Immature natural killer cell (primary cell): ENCODE data around the gene RNF113A. TPM values are rescaled to one million over a fixed set of nuclear protein-coding genes. Genes with fewer than 3 reads are reported as not detected.
"Not testable (repeated sequence)": the region's sequence is repeated elsewhere in the genome, so short reads cannot be mapped to it uniquely, and the experiment has no call there.

Experiments
- DNase-seq, 3 donors: peaks; one replicate each; pipeline ENCODE4 v3.0.0; 2022; ENCODE audit warnings: mixed read lengths in 1 of 3
- H3K27ac Mint-ChIP-seq, 6 donors: one replicate each; pipeline ENCODE4 v1.8.0; 2020; ENCODE audit warnings: mixed read lengths in 6 of 6, mild to moderate bottlenecking in 5 of 6, inconsistent platforms in 4 of 6, moderate library complexity in 3 of 6
- H3K27me3 Mint-ChIP-seq, 3 donors: one replicate each; pipeline ENCODE4 v1.8.0; 2020 to 2021; ENCODE audit warnings: low read depth in 3 of 3, mild to moderate bottlenecking in 3 of 3, mixed read lengths in 3 of 3, moderate library complexity in 3 of 3, inconsistent platforms in 1 of 3
- H3K36me3 Mint-ChIP-seq, 3 donors: one replicate each; pipeline ENCODE4 v1.8.0; 2020; ENCODE audit warnings: mixed read lengths in 3 of 3, inconsistent platforms in 2 of 3, mild to moderate bottlenecking in 2 of 3
- H3K4me1 Mint-ChIP-seq, 2 donors: one replicate each; pipeline ENCODE4 v1.8.0; 2020; ENCODE audit warnings: inconsistent platforms in 2 of 2, mild to moderate bottlenecking in 2 of 2, mixed read lengths in 2 of 2, moderate library complexity in 1 of 2
- H3K4me3 Mint-ChIP-seq, 5 donors: one replicate each; pipeline ENCODE4 v1.8.0; 2020; ENCODE audit warnings: mild to moderate bottlenecking in 5 of 5, mixed read lengths in 5 of 5, inconsistent platforms in 3 of 5, moderate library complexity in 3 of 5
- H3K9me3 Mint-ChIP-seq, 6 donors: one replicate each; pipeline ENCODE4 v1.8.0; 2020; ENCODE audit warnings: mild to moderate bottlenecking in 6 of 6, mixed read lengths in 6 of 6, inconsistent platforms in 4 of 6, moderate library complexity in 3 of 6
- polyA plus RNA-seq, 3 donors: library from polyadenylated mRNA; unstranded; fragments of 300-500 nt; fragmentation: Illumina TruSeq; gene quantifications; one replicate each; pipeline ENCODE4 v1.2.3, GENCODE V29; 2021

RNF113A gene
- polyA plus RNA-seq, 3 donors from 2014 or later: 69.9 to 83.8 (median 72.7) TPM

DNA sequence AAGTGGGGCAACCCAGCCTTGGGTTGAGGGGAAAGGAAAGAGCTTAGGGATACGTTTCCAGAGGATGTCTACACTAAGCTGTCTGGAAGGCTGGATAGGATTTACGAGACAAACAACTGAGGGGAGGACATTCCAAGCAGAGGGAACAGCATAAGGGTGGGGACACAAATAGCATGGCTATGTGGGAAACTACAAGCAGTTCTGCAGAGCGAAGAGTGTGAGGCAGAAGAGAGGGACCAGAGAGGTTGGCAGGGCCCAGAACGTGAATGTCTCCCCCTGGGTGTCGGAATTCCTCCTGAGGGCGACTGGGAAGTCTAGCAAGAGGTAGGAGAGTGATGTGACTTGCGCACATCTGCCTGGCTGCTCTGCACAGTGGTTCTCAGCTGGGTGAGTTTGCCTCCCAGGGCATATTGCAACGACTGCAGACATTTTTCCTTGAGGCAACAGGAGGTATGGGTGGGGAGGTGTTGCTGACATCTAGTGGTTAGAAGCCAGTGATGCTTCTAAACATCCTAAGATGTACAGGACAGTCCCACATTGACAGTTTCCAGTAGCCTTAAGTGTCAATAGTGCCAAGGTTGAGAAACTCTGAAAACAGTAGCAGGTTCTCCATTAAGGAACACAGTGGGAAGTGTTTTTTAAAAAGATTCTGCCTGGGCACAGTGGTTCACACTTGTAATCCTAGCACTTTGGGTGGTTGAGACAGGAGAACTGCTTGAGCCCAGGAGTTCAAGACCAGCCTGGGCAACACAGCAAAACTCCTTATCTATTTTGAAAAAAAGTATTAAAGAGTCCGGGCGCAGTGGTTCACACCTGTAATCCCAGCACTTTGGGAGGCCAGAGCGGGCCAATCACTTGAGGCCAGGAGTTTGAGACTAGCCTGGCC, 9.3 kb upstream of the RNF113A start:
- H3K27ac Mint-ChIP-seq: peak overlapping the region in 4 of 6 donors; percentile 25 to 60 (median 58)
- H3K36me3 Mint-ChIP-seq: no peaks in the 10 kb centered on the region
- no peaks in the 10 kb centered on the region for H3K27me3 Mint-ChIP-seq
- peak; percentile 27 to 49 (median 29) for DNase-seq
- no peak overlapping the region for H3K4me3 Mint-ChIP-seq
- peaks cover 0 to 3% (median 0%) of the 10 kb centered on the region in 6 donors for H3K9me3 Mint-ChIP-seq
- H3K4me1 Mint-ChIP-seq: peaks cover 8 to 13% of the 10 kb centered on the region in 2 donors

DNA sequence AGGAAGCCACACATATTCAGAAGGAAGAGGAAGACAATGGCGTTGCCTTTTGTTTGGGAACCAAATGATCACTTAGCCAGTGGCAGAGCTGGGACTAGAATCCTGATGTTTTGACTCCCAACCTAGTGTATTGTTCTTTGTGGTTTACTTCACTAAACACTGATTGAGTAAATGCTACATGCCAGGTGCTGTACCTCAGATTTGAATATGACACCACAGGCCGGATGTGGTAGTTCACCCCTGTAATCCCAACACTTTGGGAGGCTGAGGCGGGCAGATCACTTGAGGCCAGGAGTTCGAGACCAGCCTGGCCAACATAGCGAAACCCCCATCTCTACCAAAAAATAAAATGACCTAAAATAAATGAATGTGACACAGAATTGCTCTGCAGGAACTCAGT, 8.5 kb upstream of the RNF113A start:
- Mint-ChIP-seq H3K27ac (peak overlapping the region in 2 of 6 donors; percentile 57 to 60), H3K4me3 (no peak overlapping the region), H3K27me3 (no peaks in the 10 kb centered on the region), H3K9me3 (peaks cover 0 to 3% (median 0%) of the 10 kb centered on the region in 6 donors), H3K4me1 (peaks cover 6 to 11% of the 10 kb centered on the region in 2 donors), H3K36me3 (no peaks in the 10 kb centered on the region)
- no peak for DNase-seq

DNA sequence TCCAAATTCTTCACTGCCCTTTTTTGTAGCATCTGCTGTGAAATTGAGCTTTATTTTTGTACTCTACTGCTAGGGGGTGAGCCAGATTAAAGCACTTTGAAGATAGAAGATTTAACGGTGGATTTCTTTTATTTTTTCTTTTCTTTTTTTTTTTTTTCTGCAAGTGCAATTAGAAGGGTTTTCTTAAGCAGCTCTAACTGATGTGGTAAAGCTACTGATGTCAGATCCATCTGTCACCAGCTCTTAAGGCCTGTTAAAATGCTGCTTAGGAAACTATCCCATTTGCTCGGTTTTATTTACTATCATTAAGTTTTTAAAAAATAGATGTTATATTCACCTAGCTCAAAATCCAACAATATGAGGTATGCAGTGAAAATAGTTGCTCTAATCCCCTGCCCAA, 7.2 kb upstream of the RNF113A start:
- Mint-ChIP-seq H3K4me1 (peaks cover 8 to 17% of the 10 kb centered on the region in 2 donors), H3K36me3 (no peaks in the 10 kb centered on the region), H3K9me3 (peaks cover 0 to 3% (median 0%) of the 10 kb centered on the region in 6 donors), H3K27ac (no peak overlapping the region), H3K27me3 (no peaks in the 10 kb centered on the region), H3K4me3 (no peak overlapping the region)
- DNase-seq: no peak

DNA sequence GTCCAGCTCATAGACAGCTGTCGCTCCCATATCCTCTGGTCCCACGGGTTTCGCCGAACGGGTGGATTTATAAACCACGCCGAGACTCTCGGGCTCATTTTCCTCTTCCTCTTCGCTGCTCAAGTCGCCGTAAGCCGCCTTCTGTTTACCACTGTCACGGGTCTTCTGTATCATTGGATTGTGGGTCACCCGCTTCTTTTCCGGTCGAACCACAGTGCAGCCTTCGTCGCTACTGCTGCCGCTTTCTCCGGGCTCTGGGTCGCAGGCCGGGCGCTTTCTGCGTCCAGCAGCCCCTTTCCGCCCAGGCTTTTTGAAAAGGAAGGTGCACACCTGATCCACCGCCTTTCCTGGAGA, 311 bp downstream of the RNF113A start:
- peak; percentile 72 to 76 (median 76) for DNase-seq
- Mint-ChIP-seq H3K27ac (peak overlapping the region; percentile 95 to 99 (median 98)), H3K27me3 (peaks cover 0 to 11% (median 7%) of the 10 kb centered on the region in 3 donors), H3K4me3 (peak overlapping the region; percentile 94 to 100 (median 96)), H3K9me3 (peaks cover 0 to 2% (median 0%) of the 10 kb centered on the region in 6 donors), H3K36me3 (peaks cover 0 to 3% (median 0%) of the 10 kb centered on the region in 3 donors), H3K4me1 (peaks cover 20 to 52% of the 10 kb centered on the region in 2 donors)

GRCh38 chrX:119870626-119871131, 854 bp downstream of the RNF113A start:
- H3K27ac Mint-ChIP-seq: peak overlapping the region; percentile 95 to 99 (median 98)

GRCh38 chrX:119853444-119853843, 18.1 kb downstream of the RNF113A start:
- H3K9me3 Mint-ChIP-seq: no peaks in the 10 kb centered on the region
- no peak for DNase-seq
- H3K4me3 Mint-ChIP-seq: peak overlapping the region; percentile 98 to 99 (median 99)
- peaks cover 0 to under 1% (median 0%) of the 10 kb centered on the region in 3 donors for H3K36me3 Mint-ChIP-seq
- peaks cover 13 to 31% of the 10 kb centered on the region in 2 donors for H3K4me1 Mint-ChIP-seq
- H3K27ac Mint-ChIP-seq: peak overlapping the region; percentile 91 to 99 (median 98)
- H3K27me3 Mint-ChIP-seq: peaks cover 1 to 24% (median 2%) of the 10 kb centered on the region in 3 donors

More at GRCh38 chrX:119870626-119871131, 854 bp downstream of the RNF113A start:
- Mint-ChIP-seq H3K4me1 (peaks cover 20 to 48% of the 10 kb centered on the region in 2 donors), H3K4me3 (peak overlapping the region; percentile 94 to 100 (median 96)), H3K9me3 (peaks cover 0 to 2% (median 0%) of the 10 kb centered on the region in 6 donors), H3K27me3 (peaks cover 0 to 11% (median 7%) of the 10 kb centered on the region in 3 donors), H3K36me3 (peaks cover 0 to 3% (median 0%) of the 10 kb centered on the region in 3 donors)
- peak; percentile 28 to 41 (median 40) for DNase-seq

GRCh38 chrX:119852382-119853353, 18.9 kb downstream of the RNF113A start, which contains the start of gene UPF3B:
TSS of gene UPF3B (minus strand) at chrX:119852963. CDS start at chrX:119852928, 35 bp downstream.
- peaks cover 0 to 3% (median 0%) of the 10 kb centered on the region in 3 donors for H3K36me3 Mint-ChIP-seq
- H3K27ac Mint-ChIP-seq: peak within 1 kb of the TSS; percentile 91 to 99 (median 98)
- DNase-seq: peak; percentile 92 to 94 (median 93)
- H3K9me3 Mint-ChIP-seq: no peaks in the 10 kb centered on the region
- peak within 1 kb of the TSS; percentile 98 to 99 (median 99) for H3K4me3 Mint-ChIP-seq
- peaks cover 1 to 22% (median 2%) of the 10 kb centered on the region in 3 donors for H3K27me3 Mint-ChIP-seq
- peaks cover 13 to 31% of the 10 kb centered on the region in 2 donors for H3K4me1 Mint-ChIP-seq

GRCh38 chrX:119833905-119834304, 37.6 kb downstream of the RNF113A start:
- peaks cover 0 to 1% (median 0%) of the 10 kb centered on the region in 6 donors for H3K9me3 Mint-ChIP-seq
- H3K36me3 Mint-ChIP-seq: peaks cover 5 to 24% (median 11%) of the 10 kb centered on the region in 3 donors
- H3K4me3 Mint-ChIP-seq: no peak overlapping the region
- peaks cover 0 to 5% (median 1%) of the 10 kb centered on the region in 3 donors for H3K27me3 Mint-ChIP-seq
- no peaks in the 10 kb centered on the region for H3K4me1 Mint-ChIP-seq
- DNase-seq: no peak
- H3K27ac Mint-ChIP-seq: no peak overlapping the region

DNA sequence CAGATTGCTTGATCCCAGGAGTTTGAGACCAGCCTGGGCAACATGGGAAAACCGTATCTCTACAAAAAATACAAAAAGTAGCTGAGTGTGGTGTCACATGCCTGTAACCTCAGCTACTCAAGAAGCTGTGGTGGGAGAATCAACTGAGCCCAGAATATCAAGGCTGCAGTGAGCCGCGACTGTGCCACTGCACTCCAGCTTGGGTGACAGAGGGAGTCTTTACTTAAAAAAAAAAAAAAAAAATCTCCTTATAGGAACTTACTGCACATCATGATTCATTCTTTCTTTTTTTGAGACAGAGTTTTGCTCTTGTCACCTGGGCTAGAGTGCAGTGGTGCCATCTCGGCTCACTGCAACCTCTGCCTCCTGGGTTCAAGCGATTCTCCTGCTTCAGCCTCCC, 43.1 kb downstream of the RNF113A start:
- Mint-ChIP-seq H3K27me3 (peaks cover 0 to 5% (median 1%) of the 10 kb centered on the region in 3 donors), H3K27ac (no peak overlapping the region), H3K4me3 (no peak overlapping the region)

GRCh38 chrX:119826399-119826959, 45.1 kb downstream of the RNF113A start:
- Mint-ChIP-seq H3K4me3 (no peak overlapping the region), H3K27ac (peak overlapping the region in 1 of 6 donors; percentile 29), H3K36me3 (peaks cover 0 to 5% (median 3%) of the 10 kb centered on the region in 3 donors), H3K27me3 (peaks cover 0 to 1% (median 0%) of the 10 kb centered on the region in 3 donors), H3K4me1 (peaks cover 11 to 14% of the 10 kb centered on the region in 2 donors), H3K9me3 (peaks cover 0 to 1% (median 0%) of the 10 kb centered on the region in 6 donors)
- no peak for DNase-seq

More for the DNA sequence above, 43.1 kb downstream of the RNF113A start:
- Mint-ChIP-seq H3K36me3 (peaks cover 0 to 7% (median 3%) of the 10 kb centered on the region in 3 donors), H3K9me3 (peaks cover 0 to 1% (median 0%) of the 10 kb centered on the region in 6 donors), H3K4me1 (no peaks in the 10 kb centered on the region)
- DNase-seq: no peak

- not testable (repeated sequence) for H3K27me3 Mint-ChIP-seq, DNase-seq, H3K4me3 Mint-ChIP-seq, H3K9me3 Mint-ChIP-seq, H3K36me3 Mint-ChIP-seq
- Mint-ChIP-seq H3K4me1 (peaks cover 11 to 15% of the 10 kb centered on the region in 2 donors), H3K27ac (peak overlapping the region in 1 of 6 donors; percentile 70)
Measured at GRCh38 chrX:119824221-119824620, 47.3 kb downstream of the RNF113A start.

DNA sequence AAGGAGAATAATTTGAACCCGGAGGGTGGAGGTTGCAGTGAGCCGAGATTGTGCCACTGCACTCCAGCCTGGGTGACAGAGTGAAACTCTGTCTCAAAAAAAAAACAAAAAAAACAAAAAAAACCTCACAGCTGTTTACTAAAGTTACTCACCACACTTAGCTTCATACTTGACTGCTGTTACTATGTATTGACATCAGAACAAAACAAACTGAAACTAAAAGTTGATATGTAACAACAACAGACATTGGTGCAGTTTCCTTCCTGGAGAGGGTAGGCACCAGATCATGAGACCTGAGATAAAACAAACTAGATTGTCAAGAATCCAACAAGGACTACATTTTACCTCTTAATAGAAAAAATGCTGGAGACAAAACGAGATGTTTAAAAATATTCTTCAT, 49.8 kb downstream of the RNF113A start:
- not testable (repeated sequence) for H3K27me3 Mint-ChIP-seq, H3K36me3 Mint-ChIP-seq, H3K9me3 Mint-ChIP-seq
- peak; percentile 69 to 78 (median 75) for DNase-seq
- Mint-ChIP-seq H3K4me1 (peaks cover 11 to 15% of the 10 kb centered on the region in 2 donors), H3K27ac (peak overlapping the region; percentile 77 to 94 (median 87)), H3K4me3 (peak overlapping the region; percentile 18 to 56 (median 39))
